GM19328 (cell line): Measurements from ENCODE around the gene SEC23B.
A peak's percentile ranks its signal among the peaks of the same experiment; 100 is the strongest.
"Not testable (repeated sequence)": the region's sequence is repeated elsewhere in the genome, so short reads cannot be mapped to it uniquely, and the experiment has no call there.

Experiments used
- ATAC-seq: cut with Tn5 transposase; IDR thresholded peaks from one replicate; pipeline ENCODE4 v1.9.1; 2021; ENCODE audit warnings: mild to moderate bottlenecking, moderate library complexity; ENCODE audit not compliant: unreplicated experiment

The SEC23B gene

DNA sequence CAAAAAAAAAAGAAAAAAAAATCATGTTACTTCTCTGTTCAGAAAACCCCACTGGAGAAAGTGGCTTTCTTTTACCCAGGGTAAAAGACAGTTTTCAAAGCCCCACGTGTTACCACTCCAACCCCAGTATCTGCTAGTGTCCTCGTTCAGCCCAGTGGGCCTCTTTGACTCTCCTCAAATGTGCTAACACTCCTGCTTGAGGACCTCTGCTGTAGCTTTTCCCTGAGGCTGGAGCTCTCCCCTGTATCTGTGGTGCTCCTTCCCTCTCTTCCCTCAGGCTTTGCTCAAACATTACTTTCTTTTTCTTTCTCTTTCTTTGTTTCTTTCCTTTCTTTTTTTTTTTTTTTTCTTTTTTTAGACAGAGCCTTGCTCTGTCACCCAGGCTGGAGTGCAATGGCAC lies 15.3 kb downstream of the SEC23B start:
- no peak for ATAC-seq

DNA sequence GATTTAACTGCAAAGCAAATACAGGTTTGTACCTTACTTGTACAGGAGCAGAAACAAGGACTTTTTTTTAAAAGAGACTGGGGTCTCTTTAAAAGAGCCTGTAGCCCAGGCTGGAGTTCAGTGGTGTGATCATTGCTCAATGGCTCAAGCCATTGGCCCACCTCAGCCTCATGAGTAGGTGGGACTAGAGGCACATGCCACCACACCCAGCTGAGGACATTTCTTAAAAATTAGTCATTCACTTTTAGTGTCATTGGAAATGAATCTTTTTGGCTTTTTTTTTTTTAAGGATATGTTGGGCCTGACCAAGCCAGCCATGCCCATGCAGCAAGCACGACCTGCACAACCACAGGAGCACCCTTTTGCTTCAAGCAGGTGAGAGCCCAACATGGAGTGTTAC lies 16.9 kb downstream of the SEC23B start:
- no peak for ATAC-seq

DNA sequence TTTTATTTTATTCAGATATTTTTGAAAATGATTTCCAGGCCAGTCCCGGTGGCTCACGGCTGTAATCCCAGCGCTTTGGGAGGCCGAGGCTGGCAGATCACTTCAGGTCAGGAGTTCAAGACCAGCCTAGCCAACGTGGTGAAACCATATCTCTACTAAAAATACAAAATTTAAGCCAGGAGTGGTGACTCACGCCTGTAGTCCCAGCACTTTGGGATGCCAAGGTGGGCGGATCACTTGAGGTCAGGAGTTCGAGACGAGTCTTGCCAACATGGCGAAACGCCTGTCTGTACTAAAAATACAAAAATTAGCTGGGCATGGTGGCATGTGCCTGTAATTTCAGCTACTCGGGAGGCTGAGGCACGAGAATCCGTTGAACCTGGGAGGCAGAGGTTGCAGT lies 19.0 kb downstream of the SEC23B start:
- ATAC-seq = not testable (repeated sequence)

DNA sequence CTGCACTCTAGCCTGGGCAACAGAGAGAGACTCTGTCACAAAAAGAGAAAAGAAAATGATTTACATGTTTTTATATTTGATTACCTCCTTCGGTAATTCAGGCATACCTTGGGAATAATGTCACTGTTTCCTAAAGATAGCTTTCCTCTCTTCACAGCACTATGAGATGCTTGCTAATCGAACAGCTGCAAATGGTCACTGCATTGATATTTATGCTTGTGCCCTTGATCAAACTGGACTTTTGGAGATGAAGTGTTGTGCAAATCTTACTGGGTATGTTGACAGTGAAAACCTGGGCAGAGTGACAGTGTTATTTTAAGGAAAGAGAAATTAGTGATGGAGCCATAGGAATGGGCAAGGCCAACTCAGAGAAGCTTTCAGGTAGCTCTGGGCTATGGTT lies 19.6 kb downstream of the SEC23B start:
- no peak for ATAC-seq

DNA sequence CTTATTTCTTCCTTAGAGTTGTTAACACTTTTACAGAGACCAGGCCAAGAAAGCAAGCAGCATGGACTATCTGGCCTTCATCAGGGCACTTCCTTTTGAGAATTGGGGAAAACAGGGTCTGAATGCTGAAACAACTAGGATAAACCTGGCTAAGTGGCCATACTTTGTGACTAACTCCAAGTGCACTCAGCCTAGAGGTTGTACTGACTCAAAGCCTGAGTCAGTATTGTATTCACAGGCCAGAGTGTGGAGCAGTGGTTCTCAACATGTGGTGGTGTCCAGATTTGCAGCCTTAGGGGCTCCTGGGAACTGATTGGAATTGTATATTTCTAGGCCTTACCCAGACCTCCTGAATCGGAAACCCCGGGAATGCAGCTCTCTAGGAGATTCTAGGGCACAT lies 20.1 kb downstream of the SEC23B start:
- ATAC-seq = no peak

DNA sequence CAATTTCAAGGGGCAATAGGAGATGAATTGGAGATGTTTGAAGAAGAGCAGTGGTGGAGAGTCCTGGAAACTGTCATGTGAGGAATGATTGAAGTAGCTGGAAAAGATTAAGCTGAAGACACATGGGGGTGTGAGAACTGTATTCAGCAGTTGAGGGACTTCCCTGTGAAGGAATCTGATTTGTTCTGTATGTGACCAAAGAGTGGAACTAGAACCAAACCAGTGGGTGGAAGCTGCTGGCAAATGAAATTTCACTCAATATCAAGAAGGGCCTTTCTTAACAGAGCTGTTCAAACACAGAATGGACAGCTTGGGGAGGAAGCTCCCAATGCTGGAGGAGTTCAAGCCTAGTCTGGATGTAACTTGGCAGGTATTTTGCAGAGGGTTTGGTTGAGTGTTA lies 21.3 kb downstream of the SEC23B start:
- ATAC-seq = no peak

DNA sequence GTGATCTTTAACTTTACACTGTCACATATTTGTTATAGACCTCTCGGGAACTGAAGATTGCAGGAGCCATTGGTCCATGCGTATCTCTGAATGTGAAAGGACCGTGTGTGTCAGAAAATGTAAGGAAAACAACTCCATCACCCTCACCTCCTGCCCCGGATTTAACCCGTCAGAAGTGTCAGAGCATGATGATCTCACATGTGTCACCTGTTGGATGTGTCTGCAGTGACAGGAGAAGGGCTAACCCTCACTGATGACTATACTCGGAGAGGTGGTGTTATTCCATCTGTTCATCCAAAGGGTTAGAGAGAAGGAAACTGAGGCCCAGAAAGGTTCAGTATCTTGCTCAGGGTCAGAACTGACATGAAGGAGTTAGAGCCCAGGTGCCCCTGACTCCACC lies 24.9 kb downstream of the SEC23B start:
- ATAC-seq = no peak

DNA sequence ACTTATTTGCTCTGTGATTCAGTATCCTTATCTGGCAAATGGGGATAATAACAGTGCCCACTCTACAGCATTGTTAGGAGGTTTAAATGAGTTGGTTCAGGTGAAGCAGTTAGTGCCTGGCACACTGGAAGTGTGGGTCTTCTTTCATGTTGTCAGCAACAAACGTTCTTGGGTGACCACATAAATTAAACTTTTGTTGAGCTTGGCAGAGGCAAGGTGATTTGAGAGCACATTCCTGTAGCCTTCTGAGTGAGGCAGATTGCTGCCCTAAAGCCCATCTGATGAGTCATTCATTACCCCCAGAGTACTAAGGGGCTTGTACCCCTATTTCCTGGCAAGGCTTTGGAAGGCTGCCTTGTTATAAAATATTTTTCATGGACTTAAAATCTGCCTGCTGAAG lies 25.8 kb downstream of the SEC23B start:
- no peak for ATAC-seq

DNA sequence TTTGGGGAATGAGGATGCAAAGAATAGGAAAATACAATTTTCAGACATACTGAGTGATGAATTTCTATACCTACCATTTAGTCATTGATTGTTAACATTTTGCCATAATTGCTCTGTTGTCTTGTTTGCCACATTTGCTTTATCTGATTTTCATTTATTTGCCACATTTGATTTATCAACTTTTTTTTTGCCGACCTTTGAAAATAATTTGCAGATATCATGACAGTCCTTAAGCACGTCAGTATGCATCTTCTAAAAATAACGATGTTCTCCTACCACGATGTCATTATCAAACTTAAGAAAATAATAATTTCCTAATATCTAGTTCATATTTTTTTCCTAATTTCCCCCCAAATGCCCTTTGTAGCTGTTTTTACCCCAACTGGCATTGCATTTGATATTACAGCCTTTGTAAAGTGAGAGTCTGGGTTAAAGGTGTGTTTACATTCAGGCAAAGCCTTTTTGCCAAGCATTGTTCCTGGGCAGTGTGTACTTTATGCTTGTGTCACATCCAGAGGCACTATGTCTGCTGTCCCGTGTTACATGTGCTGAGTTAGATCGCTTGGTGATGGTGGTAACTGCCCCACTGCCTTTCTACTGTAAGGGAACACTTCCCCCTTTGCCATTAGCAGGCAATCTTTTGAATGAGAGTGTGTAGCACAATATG lies 26.4 kb downstream of the SEC23B start:
- no peak for ATAC-seq

DNA sequence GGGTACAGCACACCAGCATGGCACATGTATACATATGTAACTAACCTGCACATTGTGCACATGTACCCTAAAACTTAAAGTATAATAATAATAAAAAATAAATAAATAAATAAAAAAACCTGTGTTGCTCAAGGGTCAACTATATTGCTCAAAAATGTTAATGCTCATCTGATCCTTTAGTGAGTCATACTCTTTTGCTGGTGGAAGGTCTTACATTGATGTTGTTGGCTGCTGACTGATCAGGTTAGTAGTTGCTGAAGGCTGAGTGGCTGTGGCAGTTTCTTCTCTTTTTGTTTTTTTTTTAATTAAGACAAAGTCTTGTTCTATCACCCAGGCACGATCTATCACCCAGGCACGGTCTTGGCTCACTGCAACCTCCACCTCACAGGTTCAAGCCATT lies 29.9 kb downstream of the SEC23B start:
- ATAC-seq = no peak

DNA sequence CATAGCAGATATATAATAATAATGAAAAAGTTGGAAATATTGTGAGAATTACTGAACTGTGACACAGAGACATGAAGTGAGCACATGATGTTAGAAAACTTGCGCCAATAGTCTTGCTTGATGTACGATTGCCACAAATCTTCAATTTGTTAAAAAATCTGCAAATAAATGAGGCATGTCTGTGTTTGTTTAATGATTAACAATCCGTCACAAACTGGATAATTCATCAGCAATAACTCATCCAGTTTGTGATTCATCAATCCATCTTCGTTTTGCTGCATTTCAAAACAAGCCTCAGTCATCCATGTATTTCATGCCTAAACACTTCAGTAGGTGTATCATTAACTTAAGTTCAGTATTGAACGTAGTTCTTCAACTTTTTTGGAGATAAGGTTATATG lies 34.0 kb downstream of the SEC23B start:
- no peak for ATAC-seq

DNA sequence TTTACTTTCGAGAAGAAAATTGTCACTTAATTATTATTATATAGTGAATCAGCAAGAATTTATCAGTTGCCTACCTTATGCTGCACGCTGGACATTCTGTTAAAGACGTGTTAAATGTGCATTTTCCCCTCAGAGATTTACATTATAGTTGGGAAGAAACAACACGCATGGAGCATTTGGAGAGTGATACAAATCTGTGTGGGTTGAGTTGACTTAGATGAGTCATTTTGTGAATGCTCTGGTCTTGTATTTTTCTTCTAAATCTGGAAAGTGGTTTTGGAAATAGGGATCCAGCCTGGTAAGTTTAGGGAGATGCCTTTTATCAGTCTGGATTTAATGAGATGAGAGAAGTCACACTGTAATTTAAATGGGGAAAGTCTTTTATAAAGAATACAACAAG lies 35.5 kb downstream of the SEC23B start:
- ATAC-seq = no peak

DNA sequence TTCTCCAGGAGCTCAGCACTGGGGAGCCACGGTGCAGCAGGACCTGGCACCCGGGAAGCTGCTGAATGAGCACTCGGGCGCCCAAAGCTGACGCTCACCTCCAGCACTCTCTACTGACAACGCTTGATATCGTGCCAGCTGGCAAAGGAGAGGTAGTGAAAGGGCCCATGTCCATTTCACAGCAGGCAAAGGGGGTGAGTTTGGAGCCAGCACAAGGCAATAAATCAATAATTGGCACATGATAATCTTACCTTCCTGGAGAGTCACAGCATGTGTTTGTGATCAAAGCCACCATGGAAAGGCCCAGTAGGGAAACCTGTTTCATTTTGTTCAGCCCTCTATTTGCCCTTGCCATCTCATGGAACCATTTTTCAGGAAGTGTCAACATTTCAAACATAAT lies 36.2 kb downstream of the SEC23B start:
- no peak for ATAC-seq

DNA sequence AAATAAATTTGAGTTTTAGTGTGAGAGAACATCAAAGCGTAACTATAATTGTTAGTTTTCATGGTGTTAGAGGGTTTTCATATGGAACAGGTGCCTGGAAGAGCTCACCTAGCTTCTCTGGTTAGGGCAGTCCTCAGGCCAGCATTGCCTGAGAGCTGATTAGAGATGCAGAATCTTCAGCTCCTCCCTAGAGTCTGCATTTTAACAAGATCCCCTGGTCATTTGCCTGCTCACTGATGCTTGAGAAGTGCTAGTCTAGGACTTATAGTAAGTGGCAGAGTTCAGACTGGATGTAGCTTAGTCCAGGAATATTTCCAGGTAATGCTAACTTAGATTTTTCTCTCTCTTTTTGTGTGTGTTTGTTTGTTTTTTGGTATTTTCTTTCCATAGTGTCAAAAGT lies 37.8 kb downstream of the SEC23B start:
- ATAC-seq = no peak

DNA sequence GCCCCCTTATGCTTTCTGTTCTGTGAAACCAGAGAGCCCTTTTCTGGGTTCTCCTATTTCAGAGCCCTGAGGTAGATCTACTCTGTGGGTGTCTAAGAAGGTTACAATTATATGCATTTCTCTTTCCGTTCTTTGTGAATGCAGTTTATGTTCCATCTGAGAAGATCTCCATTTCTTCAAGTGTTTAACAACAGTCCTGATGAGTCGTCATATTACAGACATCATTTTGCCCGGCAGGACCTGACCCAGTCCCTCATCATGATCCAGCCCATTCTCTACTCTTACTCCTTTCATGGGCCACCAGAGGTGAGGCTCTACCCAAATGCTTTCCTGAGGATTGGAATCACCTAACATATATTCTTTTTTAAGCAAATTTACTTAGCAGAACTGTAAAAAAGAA lies 40.7 kb downstream of the SEC23B start:
- no peak for ATAC-seq

DNA sequence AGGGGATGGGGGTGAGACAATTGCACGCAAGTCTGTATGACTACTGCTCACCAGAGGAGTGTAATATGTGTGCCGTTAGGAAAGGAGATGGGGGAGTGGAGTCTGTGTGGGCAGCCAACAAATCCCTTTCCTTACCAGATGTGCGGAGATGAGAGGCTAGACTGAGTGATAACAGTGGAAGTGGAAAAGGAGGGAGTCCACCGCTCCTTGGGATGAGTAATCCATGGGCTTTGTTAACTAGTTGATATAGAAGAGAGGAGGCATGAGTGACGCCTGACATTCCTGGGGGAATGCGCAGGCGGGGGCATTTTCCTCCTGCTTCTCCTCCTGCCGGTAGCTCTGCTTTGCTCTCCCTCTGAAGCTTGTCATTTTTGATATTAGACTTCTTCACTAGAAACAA lies 46.0 kb downstream of the SEC23B start:
- ATAC-seq = no peak

DNA sequence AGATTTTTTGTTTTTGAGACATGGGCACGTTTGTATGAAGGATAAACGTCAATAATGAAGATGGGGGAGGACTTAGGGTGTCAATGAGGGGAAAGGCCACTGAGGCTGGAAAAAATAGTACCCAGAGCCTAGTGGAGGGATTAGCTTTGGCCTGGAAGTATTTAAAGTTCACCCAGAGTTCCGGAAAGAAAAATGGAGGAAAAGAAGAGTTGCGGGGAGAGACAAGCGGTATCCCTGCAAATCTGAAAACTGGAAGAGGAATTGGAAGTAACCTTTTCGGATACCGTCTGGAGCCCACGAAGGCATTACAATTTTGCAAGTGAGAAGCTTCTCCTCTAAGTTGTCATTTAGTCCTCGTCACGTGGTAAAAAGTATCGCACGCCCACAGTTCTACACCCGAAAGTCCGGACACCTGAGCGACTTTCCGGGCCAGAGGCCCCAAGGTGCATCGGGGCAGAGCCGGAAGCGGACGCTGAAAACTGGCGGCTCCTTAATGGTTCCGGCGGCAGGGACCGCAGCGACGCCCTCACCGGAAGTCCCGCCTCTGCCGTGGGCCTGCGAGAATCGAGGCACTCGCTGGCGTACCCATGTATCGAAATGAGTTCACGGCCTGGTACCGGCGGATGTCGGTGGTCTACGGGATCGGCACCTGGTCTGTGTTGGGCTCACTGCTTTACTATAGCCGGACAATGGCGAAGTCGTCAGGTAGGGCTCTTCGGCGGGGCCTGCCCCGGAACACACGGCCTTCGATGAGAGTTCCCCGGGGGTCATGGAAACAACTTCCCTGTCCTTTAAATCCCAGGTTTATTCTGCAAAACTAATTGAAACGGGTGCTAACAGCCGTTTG lies 59.4 kb downstream of the SEC23B start, which contains the start of gene SMIM26:
SMIM26 (plus strand) TSS at position 541 of the 847 bp plus-strand sequence; CDS start at position 588, 47 bp downstream.
- peak; percentile 99 for ATAC-seq

DNA sequence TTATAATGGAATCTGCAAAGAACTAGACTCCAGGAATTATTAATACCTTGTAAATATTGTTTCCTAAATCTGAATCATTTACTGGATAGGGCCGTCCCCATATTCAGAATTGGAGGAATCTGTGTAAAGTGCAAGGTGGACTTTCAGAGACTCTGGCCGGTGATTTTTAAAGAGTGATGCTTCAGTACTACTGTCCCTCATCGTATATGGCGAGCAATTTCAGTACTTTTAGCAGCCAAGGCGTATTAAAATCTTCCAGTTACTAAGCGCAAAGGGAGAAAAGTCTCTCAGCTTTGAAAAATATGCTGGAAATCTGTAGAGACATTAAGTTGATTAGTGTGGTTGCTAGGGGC lies 60.0 kb downstream of the SEC23B start:
- ATAC-seq = peak; percentile 15

DNA sequence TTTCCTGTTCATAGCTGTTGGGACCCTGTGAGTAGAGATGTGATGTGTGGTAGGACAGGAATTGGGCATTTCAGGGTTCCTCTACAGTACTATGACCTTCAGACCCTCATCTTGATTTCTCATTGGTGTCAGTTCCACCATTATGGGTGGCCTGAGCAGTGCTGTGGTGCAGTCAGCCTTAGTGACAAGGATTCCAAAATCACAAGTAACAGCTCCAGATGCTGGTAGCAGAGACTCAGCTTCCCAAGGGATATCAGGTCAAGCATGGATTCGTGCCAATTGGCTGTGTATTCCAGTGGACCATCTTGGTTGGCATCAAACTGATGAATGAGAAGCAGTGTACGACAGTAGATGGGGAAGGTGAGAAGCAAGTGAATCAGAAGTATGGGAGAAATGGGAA lies 63.3 kb downstream of the SEC23B start:
- no peak for ATAC-seq

DNA sequence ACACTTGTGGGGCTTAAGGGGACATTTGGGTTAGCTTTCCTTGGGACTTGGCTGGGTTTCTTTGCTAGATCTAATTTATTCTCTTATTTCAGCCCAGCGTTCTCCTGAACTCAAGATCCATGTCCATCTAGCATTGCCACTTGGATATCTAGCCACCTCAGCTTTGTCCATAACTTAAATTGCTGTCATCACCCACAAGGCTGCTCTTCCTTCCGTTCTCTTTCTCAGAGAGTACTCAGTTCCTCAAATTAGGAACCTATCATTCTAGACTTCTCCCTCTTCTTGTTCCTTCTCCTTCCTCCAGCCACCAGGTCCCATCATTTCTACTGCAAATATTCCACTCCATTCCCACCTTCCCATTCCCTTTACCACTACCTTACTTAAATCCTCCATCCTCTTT lies 63.8 kb downstream of the SEC23B start:
- no peak for ATAC-seq

DNA sequence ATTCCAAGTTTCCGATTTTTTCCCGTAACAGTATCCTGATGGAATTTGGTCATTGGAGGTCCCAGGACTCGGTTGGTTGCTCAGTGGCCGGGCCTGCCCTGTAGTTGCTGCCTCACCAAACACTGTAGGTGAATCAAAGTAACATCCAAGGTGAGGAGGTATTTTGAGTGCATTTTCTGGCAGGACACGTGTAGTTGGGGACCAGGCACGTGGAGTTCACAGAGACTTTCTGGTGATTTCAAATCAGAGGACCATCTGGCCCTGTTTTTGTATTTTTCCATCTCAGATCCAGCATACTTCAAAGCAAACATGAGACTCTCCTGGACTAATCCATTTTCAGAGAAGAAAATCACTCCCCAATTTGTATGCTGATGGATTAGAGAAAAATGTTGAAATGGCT lies 70.2 kb downstream of the SEC23B start:
- ATAC-seq = no peak

DNA sequence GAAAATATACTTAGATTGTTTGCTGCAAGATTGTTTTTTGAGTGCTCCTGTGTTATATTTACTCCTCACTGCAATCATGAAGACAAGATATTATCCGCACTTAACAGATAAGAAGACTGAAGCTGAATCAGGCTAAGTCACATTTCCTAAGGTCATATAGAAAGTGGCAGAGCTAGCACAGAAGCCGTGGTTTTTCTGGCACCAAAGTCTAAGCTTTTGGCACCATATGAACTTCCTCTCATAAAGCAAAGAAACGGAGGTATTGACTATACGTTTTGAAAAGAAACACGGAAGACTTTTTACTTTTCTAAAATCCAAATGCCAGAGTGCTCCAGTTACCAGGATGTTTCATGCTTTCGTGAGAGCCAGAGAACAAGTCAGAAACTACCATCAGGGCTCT lies 70.8 kb downstream of the SEC23B start:
- no peak for ATAC-seq

DNA sequence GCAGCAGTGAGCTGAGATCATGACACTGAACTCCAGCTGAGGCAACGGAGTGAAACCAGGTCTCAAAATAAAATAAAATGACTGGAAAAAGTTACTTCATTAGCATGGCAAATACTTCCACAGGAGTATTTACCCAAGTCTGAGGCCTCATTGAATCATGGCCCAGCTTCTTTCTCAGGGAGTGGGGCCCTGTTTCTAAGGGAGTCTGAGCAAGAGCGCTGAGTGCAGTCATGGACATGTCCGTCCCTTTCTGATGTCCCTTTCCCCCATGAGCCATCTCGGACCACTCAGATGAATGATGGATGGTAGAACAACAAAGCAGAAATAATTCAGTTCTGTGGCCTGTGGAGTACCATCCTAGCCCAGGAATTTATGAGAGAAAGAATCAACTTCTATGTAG lies 72.3 kb downstream of the SEC23B start:
- no peak for ATAC-seq
